HG02642 (cell line): ENCODE results near the gene HACD2.

Experiments
- ATAC-seq: cut with Tn5 transposase; IDR thresholded peaks from one replicate; pipeline ENCODE4 v1.9.1; 2021; ENCODE audit warnings: mild to moderate bottlenecking; ENCODE audit not compliant: unreplicated experiment, poor library complexity

The HACD2 gene

DNA sequence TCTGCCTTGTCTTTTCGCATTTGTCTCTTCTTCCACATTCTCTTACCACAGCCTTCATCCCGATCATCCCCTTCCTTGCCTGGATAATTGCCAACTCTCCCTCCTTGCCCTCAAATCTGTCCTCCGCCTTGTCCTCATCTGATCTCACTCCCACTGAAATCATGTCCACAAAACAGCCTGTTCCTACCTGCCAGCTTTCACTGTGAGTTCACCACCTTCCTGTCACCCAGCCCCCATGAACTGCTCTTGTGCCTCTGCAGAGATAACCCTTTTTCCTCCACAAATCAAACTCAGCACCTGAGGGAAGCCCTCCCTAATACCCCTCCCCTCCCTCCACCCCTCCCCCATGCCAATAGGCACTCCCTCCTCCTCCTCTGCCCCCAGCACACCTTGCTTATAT is 131.2 kb downstream of the HACD2 start:
- ATAC-seq, result no peak

GRCh38 chr3:123451186-123451585 is 133.7 kb downstream of the HACD2 start:
- ATAC-seq, result no peak

GRCh38 chr3:123449997-123450604 is 134.8 kb downstream of the HACD2 start:
- no peak for ATAC-seq

DNA sequence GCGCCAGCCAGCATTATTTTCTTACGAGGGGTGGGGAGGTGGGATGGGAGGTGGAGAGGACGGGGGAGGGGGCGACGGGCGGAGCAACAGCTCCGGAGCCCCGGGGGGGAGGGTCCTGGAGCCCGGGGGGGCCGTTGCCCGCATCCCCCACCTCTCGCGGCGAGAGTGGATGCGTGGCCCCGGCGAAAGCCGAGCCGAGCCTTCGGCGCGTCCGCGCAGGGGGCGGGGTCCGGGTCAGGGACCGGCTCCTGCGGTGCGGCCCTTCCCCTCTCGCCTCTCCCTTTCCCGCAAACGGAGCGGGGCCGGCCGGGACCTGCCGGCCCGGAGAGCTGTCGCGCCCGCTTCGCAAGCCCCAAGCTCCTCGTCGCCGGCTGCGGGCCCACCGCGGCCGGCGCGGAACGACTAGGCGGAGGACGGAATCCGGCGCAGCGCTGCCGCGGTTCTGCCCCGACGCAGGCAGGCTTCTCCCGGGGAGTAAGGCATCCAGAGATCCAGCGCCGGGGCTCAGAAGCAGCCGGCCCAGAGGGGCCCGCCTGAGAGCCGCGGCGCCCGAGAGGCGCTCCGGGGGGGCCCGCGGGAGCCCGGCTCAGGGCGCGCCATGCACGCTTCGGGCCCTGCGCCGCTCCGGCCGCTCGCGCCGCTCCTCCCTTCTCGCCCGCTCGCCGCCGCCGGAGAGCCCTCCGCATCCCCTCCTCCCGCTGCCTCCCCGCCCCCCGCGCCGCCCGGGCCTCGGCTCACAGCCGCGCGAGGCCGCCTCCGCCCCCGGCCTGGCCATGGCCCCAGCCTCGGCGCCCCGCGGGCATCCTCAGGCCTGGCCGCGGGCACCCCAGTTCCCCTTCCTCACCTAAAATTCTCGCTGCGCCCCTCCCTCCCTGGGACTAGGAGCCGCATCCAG is 135.5 kb downstream of the HACD2 start:
- ATAC-seq, result no peak

DNA sequence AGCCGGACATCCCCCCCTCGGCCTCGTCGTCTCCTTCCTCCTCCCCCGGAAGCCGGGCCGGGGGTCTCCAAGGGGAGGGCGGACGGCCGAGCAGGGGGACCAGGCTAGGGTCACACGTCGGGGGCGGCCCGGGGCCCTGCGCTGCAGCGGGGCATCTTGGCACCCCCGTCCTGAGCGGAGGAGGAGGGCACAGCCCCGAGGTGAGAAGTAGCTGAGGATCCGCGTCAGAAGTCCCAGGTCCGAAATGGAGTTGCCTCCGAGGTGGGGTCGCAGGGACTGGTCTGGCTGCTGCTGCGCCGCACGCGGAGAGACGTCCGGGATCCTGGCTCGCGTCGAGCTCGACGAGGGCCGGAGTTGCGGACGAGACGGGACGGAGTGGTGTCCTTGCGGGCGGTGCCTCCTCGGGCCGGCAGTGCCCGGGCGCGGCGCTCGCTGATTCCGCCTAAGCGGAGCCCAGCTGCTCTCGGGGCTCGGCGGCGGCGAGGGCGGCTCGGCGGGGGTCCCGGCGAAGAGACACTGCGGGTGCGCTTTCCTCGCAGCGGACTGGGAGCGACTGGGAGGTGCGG is 136.2 kb downstream of the HACD2 start, which contains the start of gene ADCY5:
ADCY5 (minus strand) TSS at position 555 of the 566 bp plus-strand sequence; CDS start at position 10, 545 bp downstream.
- ATAC-seq, result no peak

GRCh38 chr3:123447749-123448517 is 136.9 kb downstream of the HACD2 start:
- ATAC-seq, result no peak

- ATAC-seq, result no peak
These were observed 137.5 kb downstream of the HACD2 start for GRCh38 chr3:123447416-123447748.

- ATAC-seq, result no peak
These were observed 138.2 kb downstream of the HACD2 start for GRCh38 chr3:123446610-123447109.

- ATAC-seq, result no peak
These were observed 138.6 kb downstream of the HACD2 start for GRCh38 chr3:123446210-123446609.

DNA sequence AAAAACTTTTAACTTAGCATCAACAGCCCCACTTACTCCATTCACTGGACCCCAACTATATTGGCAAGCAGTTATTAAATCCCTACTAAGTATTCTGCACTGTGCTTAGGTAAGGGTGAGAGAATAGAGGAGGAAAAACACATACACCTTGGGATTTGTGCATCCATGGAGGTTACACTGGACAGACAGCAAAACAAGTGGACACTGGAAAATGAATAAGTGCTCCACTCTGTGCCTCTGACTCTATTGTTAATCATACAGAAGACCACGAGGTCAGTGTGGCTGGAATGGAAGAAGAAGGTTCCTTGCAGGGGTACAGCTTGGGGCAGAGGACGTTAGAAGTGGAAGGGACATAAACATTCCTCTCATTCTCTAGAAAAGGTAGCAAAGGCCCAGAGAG is 139.2 kb downstream of the HACD2 start:
- no peak for ATAC-seq

GRCh38 chr3:123444744-123445143 is 140.1 kb downstream of the HACD2 start:
- ATAC-seq, result no peak

DNA sequence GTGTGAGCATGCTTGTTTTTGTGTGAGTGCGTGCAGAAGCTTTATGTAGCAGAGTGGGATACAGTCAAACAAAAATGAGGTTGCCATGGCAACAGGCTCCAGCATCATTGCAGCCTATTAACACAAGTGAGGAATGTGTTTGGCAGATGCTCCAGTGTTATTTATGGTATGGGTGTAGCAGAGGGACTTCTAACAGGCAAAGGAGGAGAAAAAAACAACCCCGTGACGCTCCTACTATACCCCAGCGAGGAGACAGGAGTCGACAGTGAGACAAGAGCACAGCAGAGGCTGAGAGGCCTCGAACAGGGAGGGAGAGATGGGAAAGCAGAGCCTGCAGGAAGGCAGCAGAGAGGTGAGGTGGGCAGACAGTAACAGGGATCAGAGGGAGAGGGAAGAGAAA is 140.8 kb downstream of the HACD2 start:
- no peak for ATAC-seq

DNA sequence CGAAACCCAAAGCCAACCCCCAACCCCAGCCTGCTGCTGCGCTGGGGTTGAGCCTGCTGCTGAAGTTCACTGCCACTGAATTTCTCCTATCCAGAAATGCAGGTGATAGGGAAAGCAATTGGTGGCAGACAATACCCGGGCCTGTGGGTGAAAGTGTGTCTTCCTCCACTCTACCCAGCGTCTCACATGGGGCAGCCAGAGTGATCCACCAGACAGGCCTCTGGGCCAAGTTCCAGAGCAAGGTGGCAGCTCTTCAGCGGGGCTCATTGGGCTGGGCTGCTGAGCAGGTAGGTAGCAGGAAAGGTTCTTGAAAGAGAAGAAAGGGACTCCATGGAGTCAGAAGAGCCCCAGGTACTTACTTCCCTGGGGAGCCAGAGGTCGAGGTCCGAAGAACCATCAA is 141.9 kb downstream of the HACD2 start:
- ATAC-seq, result no peak

DNA sequence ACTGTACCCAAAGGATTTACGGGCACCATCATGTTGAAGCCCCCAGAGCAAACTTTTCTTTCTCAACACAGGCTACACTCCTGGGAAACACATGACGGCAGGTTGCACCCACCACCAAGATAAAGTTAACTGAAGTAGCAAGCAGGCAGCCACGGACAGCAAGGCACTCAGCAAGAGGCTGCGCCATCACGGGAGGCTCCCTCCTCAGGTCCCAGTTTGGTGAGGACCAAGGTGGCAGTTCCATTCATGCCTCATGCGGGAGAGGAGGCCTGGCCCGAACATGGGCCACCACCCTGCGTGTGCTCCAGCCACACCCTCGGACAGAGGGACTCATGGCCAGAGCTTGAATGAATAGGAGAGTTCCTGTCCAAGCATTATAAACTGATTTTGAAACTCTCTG is 142.7 kb downstream of the HACD2 start:
- no peak for ATAC-seq
